PFSK-1 (cell line): Measurements from ENCODE around the gene DNAH6. TPM values are rescaled to one million over a fixed set of nuclear protein-coding genes. Genes with fewer than 3 reads are reported as not detected.

Source experiments
- FOXP2 ChIP-seq: optimal IDR thresholded peaks from 2 replicates; pipeline ENCODE3; 2011; ENCODE audit warnings: borderline replicate concordance, control low read depth, inconsistent platforms; ENCODE audit not compliant: insufficient read depth; ENCODE audit errors: extremely low read length, extremely low read depth
- POLR2AphosphoS5 ChIP-seq: IDR thresholded peaks from 2 replicates; pipeline ENCODE4 v1.6.1; 2012; ENCODE audit warnings: low read depth, mild to moderate bottlenecking, control low read depth, low read length, moderate library complexity
- REST ChIP-seq, 2 experiments: IDR thresholded peaks; 2 replicates each; pipeline versions ENCODE4 v1.6.1 to v1.8.0; 2011 to 2012; ENCODE audit warnings: low read depth in 2 of 2, low read length in 2 of 2, control low read depth in 1 of 2, inconsistent platforms in 1 of 2, mild to moderate bottlenecking in 1 of 2, moderate library complexity in 1 of 2; ENCODE audit not compliant: insufficient read depth in 1 of 2
- SIN3A ChIP-seq: IDR thresholded peaks from 2 replicates; pipeline ENCODE4 v1.6.1; 2012; ENCODE audit warnings: mild to moderate bottlenecking, low read length, moderate library complexity, borderline replicate concordance; ENCODE audit not compliant: insufficient read depth
- TAF1 ChIP-seq: IDR thresholded peaks from 2 replicates; pipeline ENCODE4 v1.6.1; 2012; ENCODE audit warnings: low read length, control low read depth, borderline replicate concordance; ENCODE audit not compliant: insufficient read depth
- polyA plus RNA-seq: library from polyadenylated mRNA; unstranded; fragments of >200 nt; gene quantifications from one replicate; pipeline ENCODE4 v1.2.1, GENCODE V29; 2012; ENCODE audit warnings: low read depth, missing spikeins; ENCODE audit not compliant: insufficient read length

The DNAH6 gene
- 0.13 TPM for polyA plus RNA-seq

GRCh38 chr2:84516234-84516986, at the start of gene DNAH6:
DNAH6 (plus strand) TSS chr2:84516498; CDS start chr2:84517827, 1,329 bp downstream.
- TF ChIP-seq FOXP2 (peak; percentile 84), SIN3A (peak; percentile 77; the same call in 1 of the 2 replicates), POLR2AphosphoS5 (no peak)

- no peak for TF ChIP-seq FOXP2
- TF ChIP-seq POLR2AphosphoS5: no peak
- TF ChIP-seq TAF1: no peak
- no peak for TF ChIP-seq REST (IDR thresholded peaks at IDR 0.05; ENCODE audit: insufficient read depth in 1 of 2, low read depth in 2 of 2, low read length in 2 of 2)
- TF ChIP-seq SIN3A: no peak
These were observed 48.9 kb upstream of the DNAH6 start for GRCh38 chr2:84467389-84467788.

- no peak for TF ChIP-seq POLR2AphosphoS5
- TF ChIP-seq FOXP2: no peak
- no peak for TF ChIP-seq TAF1
- no peak for TF ChIP-seq REST (IDR thresholded peaks at IDR 0.05; ENCODE audit: insufficient read depth in 1 of 2, low read depth in 2 of 2, low read length in 2 of 2)
- no peak for TF ChIP-seq SIN3A
These were observed 43.3 kb upstream of the DNAH6 start for GRCh38 chr2:84472856-84473565.

GRCh38 chr2:84474176-84474575, 42.1 kb upstream of the DNAH6 start:
- TF ChIP-seq SIN3A (no peak), REST (IDR thresholded peaks at IDR 0.05; ENCODE audit: insufficient read depth in 1 of 2, low read depth in 2 of 2, low read length in 2 of 2) (no peak), POLR2AphosphoS5 (no peak), TAF1 (no peak), FOXP2 (no peak)

GRCh38 chr2:84477886-84478285, 38.4 kb upstream of the DNAH6 start:
- TF ChIP-seq TAF1: no peak
- TF ChIP-seq REST (IDR thresholded peaks at IDR 0.05; ENCODE audit: insufficient read depth in 1 of 2, low read depth in 2 of 2, low read length in 2 of 2): no peak
- TF ChIP-seq SIN3A: no peak
- TF ChIP-seq FOXP2: no peak
- no peak for TF ChIP-seq POLR2AphosphoS5
